ENCODE measurements around the gene SGPP2. TPM values are rescaled to one million over a fixed set of nuclear protein-coding genes. Genes with fewer than 3 reads are reported as not detected.

Gene SGPP2
- total RNA-seq, 1 donor from 2014 or later, result 0.20 TPM

GRCh38 chr2:222424729-222425671 is 657 bp downstream of the SGPP2 start:
- no peak for DNase-seq (ENCODE audit: low read depth)
- peak overlapping the region; percentile 68 for H3K4me2 ChIP-seq (ENCODE audit: low read length)
- peaks cover 77% of the 10 kb centered on the region for H3K27me3 Mint-ChIP-seq (ENCODE audit: low read depth, unreplicated experiment)

GRCh38 chr2:222427646-222428301 is 3.4 kb downstream of the SGPP2 start:
- Histone ChIP-seq H3K36me3 (ENCODE audit: insufficient read depth, low read length) (no peaks in the 10 kb centered on the region), H3K27ac (ENCODE audit: low read depth, low read length) (no peak overlapping the region), H3K4me1 (ENCODE audit: insufficient read depth, low read length) (peaks cover 5% of the 10 kb centered on the region), H3K9ac (ENCODE audit: low read length) (no peak overlapping the region), H4K20me1 (ENCODE audit: insufficient read depth, low read length) (no peaks in the 10 kb centered on the region), H3K27me3 (ENCODE audit: insufficient read depth, low read length) (peaks cover 28% of the 10 kb centered on the region), H3K4me2 (ENCODE audit: low read length) (no peak overlapping the region), H3K79me2 (ENCODE audit: insufficient read depth, low read length) (no peaks in the 10 kb centered on the region), H2AFZ (ENCODE audit: low read depth, low read length) (no peak overlapping the region), H3K4me3 (ENCODE audit: insufficient read depth, low read depth, low read length) (no peak overlapping the region), H3K9me3 (ENCODE audit: insufficient read depth, low read depth, low read length) (no peaks in the 10 kb centered on the region)
- Mint-ChIP-seq H3K27ac (ENCODE audit: unreplicated experiment) (no peak overlapping the region), H3K27me3 (ENCODE audit: low read depth, unreplicated experiment) (peaks cover 70% of the 10 kb centered on the region), H3K9me3 (ENCODE audit: unreplicated experiment) (no peaks in the 10 kb centered on the region), H3K4me3 (ENCODE audit: unreplicated experiment) (no peak overlapping the region), H3K4me1 (ENCODE audit: low read depth, unreplicated experiment) (peaks cover 6% of the 10 kb centered on the region), H3K36me3 (ENCODE audit: low read depth, unreplicated experiment) (peaks cover 2% of the 10 kb centered on the region)
- no peak for FAIRE-seq
- TF ChIP-seq CTCF (IDR thresholded peaks at IDR 0.05; ENCODE audit: insufficient read depth, low read depth, low read length) (no peak), EZH2 (IDR thresholded peaks at IDR 0.05; ENCODE audit: insufficient read depth, low read length) (no peak)
- DNase-seq (ENCODE audit: low read depth), result no peak

More at GRCh38 chr2:222424729-222425671, 657 bp downstream of the SGPP2 start:
- peak overlapping the region; percentile 26 for H2AFZ ChIP-seq (ENCODE audit: low read depth, low read length)
- H4K20me1 ChIP-seq (ENCODE audit: insufficient read depth, low read length), result no peaks in the 10 kb centered on the region
- no peaks in the 10 kb centered on the region for H3K36me3 ChIP-seq (ENCODE audit: insufficient read depth, low read length)
- Mint-ChIP-seq H3K36me3 (ENCODE audit: low read depth, unreplicated experiment) (peaks cover 2% of the 10 kb centered on the region), H3K9me3 (ENCODE audit: unreplicated experiment) (no peaks in the 10 kb centered on the region), H3K4me3 (ENCODE audit: unreplicated experiment) (peak overlapping the region; percentile 47), H3K4me1 (ENCODE audit: low read depth, unreplicated experiment) (peaks cover 6% of the 10 kb centered on the region), H3K27ac (ENCODE audit: unreplicated experiment) (no peak overlapping the region)
- peak; percentile 55 for TF ChIP-seq EZH2 (IDR thresholded peaks at IDR 0.05; ENCODE audit: insufficient read depth, low read length)
- TF ChIP-seq CTCF (IDR thresholded peaks at IDR 0.05; ENCODE audit: insufficient read depth, low read depth, low read length), result no peak
- no peaks in the 10 kb centered on the region for H3K79me2 ChIP-seq (ENCODE audit: insufficient read depth, low read length)
- H3K9me3 ChIP-seq (ENCODE audit: insufficient read depth, low read depth, low read length), result no peaks in the 10 kb centered on the region
- peak overlapping the region; percentile 10 for H3K4me3 ChIP-seq (ENCODE audit: insufficient read depth, low read depth, low read length)
- FAIRE-seq, result no peak
- no peak overlapping the region for H3K27ac ChIP-seq (ENCODE audit: low read depth, low read length)
- H3K4me1 ChIP-seq (ENCODE audit: insufficient read depth, low read length), result peaks cover 5% of the 10 kb centered on the region
- H3K27me3 ChIP-seq (ENCODE audit: insufficient read depth, low read length), result peaks cover 33% of the 10 kb centered on the region
- no peak overlapping the region for H3K9ac ChIP-seq (ENCODE audit: low read length)

Measured in astrocyte (in vitro differentiated cells and primary cell).